Measurements from ENCODE around the gene LINC00237.

GRCh38 chr20:21149344-21149743 lies 43.2 kb upstream of the LINC00237 start:
- TF ChIP-seq, protein P1, sequence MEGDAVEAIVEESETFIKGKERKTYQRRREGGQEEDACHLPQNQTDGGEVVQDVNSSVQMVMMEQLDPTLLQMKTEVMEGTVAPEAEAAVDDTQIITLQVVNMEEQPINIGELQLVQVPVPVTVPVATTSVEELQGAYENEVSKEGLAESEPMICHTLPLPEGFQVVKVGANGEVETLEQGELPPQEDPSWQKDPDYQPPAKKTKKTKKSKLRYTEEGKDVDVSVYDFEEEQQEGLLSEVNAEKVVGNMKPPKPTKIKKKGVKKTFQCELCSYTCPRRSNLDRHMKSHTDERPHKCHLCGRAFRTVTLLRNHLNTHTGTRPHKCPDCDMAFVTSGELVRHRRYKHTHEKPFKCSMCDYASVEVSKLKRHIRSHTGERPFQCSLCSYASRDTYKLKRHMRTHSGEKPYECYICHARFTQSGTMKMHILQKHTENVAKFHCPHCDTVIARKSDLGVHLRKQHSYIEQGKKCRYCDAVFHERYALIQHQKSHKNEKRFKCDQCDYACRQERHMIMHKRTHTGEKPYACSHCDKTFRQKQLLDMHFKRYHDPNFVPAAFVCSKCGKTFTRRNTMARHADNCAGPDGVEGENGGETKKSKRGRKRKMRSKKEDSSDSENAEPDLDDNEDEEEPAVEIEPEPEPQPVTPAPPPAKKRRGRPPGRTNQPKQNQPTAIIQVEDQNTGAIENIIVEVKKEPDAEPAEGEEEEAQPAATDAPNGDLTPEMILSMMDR (IDR thresholded peaks at IDR 0.05): no peak
- no peak for TF ChIP-seq POLR2A (IDR thresholded peaks at IDR 0.05)
